GM21717 (cell line): ENCODE results near the gene PDRG1.

Source experiments
- ATAC-seq: cut with Tn5 transposase; IDR thresholded peaks from one replicate; pipeline ENCODE4 v1.9.1; 2021; ENCODE audit warnings: mild to moderate bottlenecking, moderate library complexity; ENCODE audit not compliant: unreplicated experiment

Gene PDRG1

GRCh38 chr20:31909253-31910070 is 42.4 kb downstream of the PDRG1 start:
- ATAC-seq: no peak

- ATAC-seq: no peak
Measured at GRCh38 chr20:31908424-31908823, 43.4 kb downstream of the PDRG1 start.

- ATAC-seq: no peak
Measured at GRCh38 chr20:31908016-31908415, 43.8 kb downstream of the PDRG1 start.

DNA sequence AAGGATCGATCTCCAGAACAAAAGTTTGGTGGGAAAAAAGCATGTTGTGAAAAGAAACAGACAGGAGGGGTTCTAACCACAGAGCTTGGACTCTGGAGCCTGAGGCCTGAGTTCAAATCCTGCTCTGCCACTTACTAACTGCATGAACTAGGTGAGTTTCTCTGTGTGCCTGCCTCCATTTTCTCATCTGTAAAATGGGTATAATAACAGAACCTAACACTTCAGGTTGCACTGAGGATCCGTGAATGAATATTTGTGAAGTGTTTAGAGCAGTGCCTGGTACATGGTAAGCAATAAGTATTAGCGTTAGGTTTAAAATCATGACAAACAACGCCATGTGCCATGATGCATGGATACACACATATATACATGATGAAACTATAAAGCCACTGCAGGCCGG is 44.8 kb downstream of the PDRG1 start:
- no peak for ATAC-seq

- no peak for ATAC-seq
Measured at GRCh38 chr20:31906001-31906400, 45.8 kb downstream of the PDRG1 start.

GRCh38 chr20:31903627-31904386 is 48.0 kb downstream of the PDRG1 start:
- no peak for ATAC-seq

DNA sequence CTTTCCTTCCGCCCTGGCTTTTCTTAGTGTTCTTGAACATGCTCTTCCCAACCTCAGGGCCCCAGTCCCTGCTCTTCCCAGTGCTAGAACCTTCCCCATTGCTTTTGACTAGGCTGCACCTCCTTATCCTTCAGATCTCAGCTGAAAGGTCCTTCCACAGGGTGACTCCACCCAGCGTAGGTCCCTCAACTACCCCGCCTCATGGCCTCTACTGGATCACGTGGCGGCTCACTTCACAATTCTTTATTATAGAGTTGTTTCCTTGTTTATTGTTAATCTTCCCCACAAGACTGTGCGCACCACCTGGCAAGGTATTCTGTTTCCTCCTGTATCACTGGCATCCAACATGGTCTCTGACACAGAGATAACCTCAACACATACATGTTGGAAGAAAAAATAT is 50.2 kb downstream of the PDRG1 start:
- no peak for ATAC-seq

GRCh38 chr20:31897541-31897940 is 54.3 kb downstream of the PDRG1 start:
- ATAC-seq: no peak

DNA sequence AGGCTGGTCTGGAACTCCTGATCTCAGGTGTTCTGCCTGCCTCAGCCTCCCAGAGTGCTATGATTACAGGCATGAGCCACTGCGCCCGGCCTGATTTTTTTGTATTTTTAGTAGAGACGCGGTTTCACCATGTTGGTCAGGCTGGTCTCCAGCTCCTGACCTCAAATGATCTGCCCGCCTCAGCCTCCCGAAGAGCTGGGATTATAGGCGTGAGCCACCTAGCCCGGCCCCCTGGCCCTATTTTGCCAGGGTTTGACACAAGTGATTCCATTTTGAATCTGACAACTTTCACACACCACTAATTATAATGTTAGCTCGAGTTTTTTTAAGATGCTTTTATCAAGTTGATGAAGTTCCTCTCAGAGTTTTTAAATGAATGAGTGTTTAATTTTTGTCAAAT is 55.8 kb downstream of the PDRG1 start:
- no peak for ATAC-seq

DNA sequence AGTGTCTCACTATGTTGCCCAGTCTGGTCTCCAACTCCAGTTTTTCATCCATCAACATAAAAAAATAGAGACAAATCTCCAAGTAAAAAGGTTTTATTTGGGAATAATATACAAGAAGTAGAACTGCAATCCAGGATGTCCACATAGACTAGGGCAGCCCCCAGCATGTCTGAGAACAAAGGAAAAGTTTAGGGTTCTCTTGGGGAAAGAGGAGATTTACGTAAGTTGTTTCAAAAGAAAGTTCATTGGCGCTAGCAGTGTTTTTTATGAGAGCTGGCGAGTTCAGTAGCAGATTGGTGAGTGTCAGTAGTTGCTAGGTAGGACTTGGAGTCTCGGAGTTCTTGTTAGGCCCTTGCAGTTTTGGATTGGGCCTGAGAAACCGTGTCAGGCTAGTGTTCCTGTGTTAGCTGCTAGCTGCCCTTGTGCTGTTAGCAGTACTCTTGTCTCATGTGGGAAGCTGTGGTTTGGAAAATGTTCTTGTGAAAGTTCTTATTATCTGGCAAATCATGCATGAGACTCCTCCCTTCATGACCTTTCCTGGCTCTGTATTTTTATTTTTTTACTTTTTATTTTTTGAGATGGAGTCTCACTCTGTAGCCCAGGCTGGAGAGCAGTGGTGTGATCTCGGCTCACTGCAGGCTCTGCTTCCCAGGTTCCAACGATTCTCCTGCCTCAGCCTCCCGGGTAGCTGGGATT is 56.7 kb downstream of the PDRG1 start:
- peak; percentile 94 for ATAC-seq
